Progenitor cell of endocrine pancreas (in vitro differentiated cells): Measurements from ENCODE around the gene SMARCB1. TPM values are rescaled to one million over a fixed set of nuclear protein-coding genes. Genes with fewer than 3 reads are reported as not detected.

Source experiments
- DNase-seq: peaks from one replicate; pipeline ENCODE4 v3.0.0; 2021; ENCODE audit warnings: low spot score; ENCODE audit not compliant: unreplicated experiment
- H3K27ac Mint-ChIP-seq: 2 replicates; pipeline ENCODE4 v1.8.0; 2021; ENCODE audit warnings: mild to moderate bottlenecking, moderate library complexity, mixed read lengths
- H3K27me3 Mint-ChIP-seq: 2 replicates; pipeline ENCODE4 v1.8.0; 2021; ENCODE audit warnings: mixed read lengths
- H3K36me3 Mint-ChIP-seq: 2 replicates; pipeline ENCODE4 v1.8.0; 2022; ENCODE audit warnings: mixed read lengths; ENCODE audit not compliant: insufficient read depth
- H3K4me1 Mint-ChIP-seq: 2 replicates; pipeline ENCODE4 v1.8.0; 2021; ENCODE audit warnings: low read depth, mixed read lengths
- H3K4me3 Mint-ChIP-seq: 2 replicates; pipeline ENCODE4 v1.8.0; 2021; ENCODE audit warnings: low read depth, mild to moderate bottlenecking, moderate library complexity, mixed read lengths
- H3K9me3 Mint-ChIP-seq: 2 replicates; pipeline ENCODE4 v1.8.0; 2021; ENCODE audit warnings: low read depth, mixed read lengths
- total RNA-seq: library from RNA; stranded (reverse); gene quantifications from 2 replicates; pipeline ENCODE4 v1.2.1, GENCODE V29; 2021
- TF ChIP-seq, protein P1 (sequence below): fragments of 200-600 bp; sonication (generic); IDR thresholded peaks from one replicate; pipeline ENCODE4 v1.5.0; 2021; ENCODE audit warnings: antibody characterized with exemption, mild to moderate bottlenecking; ENCODE audit not compliant: unreplicated experiment

SMARCB1 gene
- total RNA-seq, 1 donor from 2014 or later = 195 TPM

- H3K9me3 Mint-ChIP-seq = no peaks in the 10 kb centered on the region
- H3K27me3 Mint-ChIP-seq = no peaks in the 10 kb centered on the region
- no peak for DNase-seq
- H3K4me1 Mint-ChIP-seq = peaks cover 6% of the 10 kb centered on the region
- no peak overlapping the region for H3K4me3 Mint-ChIP-seq
- TF ChIP-seq, protein P1, sequence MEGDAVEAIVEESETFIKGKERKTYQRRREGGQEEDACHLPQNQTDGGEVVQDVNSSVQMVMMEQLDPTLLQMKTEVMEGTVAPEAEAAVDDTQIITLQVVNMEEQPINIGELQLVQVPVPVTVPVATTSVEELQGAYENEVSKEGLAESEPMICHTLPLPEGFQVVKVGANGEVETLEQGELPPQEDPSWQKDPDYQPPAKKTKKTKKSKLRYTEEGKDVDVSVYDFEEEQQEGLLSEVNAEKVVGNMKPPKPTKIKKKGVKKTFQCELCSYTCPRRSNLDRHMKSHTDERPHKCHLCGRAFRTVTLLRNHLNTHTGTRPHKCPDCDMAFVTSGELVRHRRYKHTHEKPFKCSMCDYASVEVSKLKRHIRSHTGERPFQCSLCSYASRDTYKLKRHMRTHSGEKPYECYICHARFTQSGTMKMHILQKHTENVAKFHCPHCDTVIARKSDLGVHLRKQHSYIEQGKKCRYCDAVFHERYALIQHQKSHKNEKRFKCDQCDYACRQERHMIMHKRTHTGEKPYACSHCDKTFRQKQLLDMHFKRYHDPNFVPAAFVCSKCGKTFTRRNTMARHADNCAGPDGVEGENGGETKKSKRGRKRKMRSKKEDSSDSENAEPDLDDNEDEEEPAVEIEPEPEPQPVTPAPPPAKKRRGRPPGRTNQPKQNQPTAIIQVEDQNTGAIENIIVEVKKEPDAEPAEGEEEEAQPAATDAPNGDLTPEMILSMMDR = no peak
- H3K27ac Mint-ChIP-seq = peak overlapping the region; percentile 49
- H3K36me3 Mint-ChIP-seq = peaks cover 44% of the 10 kb centered on the region
Measured at GRCh38 chr22:23804781-23805291, 18.1 kb downstream of the SMARCB1 start.

GRCh38 chr22:23806837-23807236 is 20.1 kb downstream of the SMARCB1 start:
- H3K27me3 Mint-ChIP-seq = no peaks in the 10 kb centered on the region
- TF ChIP-seq, protein P1 = no peak
- H3K27ac Mint-ChIP-seq = peak overlapping the region; percentile 49
- no peak overlapping the region for H3K4me3 Mint-ChIP-seq
- DNase-seq = no peak
- peaks cover 6% of the 10 kb centered on the region for H3K4me1 Mint-ChIP-seq
- H3K9me3 Mint-ChIP-seq = no peaks in the 10 kb centered on the region
- peaks cover 37% of the 10 kb centered on the region for H3K36me3 Mint-ChIP-seq

- peaks cover 37% of the 10 kb centered on the region for H3K36me3 Mint-ChIP-seq
- H3K9me3 Mint-ChIP-seq = no peaks in the 10 kb centered on the region
- no peaks in the 10 kb centered on the region for H3K27me3 Mint-ChIP-seq
- no peak overlapping the region for H3K4me3 Mint-ChIP-seq
- H3K4me1 Mint-ChIP-seq = no peaks in the 10 kb centered on the region
- no peak for DNase-seq
- H3K27ac Mint-ChIP-seq = no peak overlapping the region
- TF ChIP-seq, protein P1 = no peak
Measured at GRCh38 chr22:23812378-23812777, 25.6 kb downstream of the SMARCB1 start.

- peaks cover 46% of the 10 kb centered on the region for H3K36me3 Mint-ChIP-seq
- DNase-seq = no peak
- peak overlapping the region; percentile 45 for H3K27ac Mint-ChIP-seq
- no peak overlapping the region for H3K4me3 Mint-ChIP-seq
- no peaks in the 10 kb centered on the region for H3K27me3 Mint-ChIP-seq
- TF ChIP-seq, protein P1 = no peak
- H3K9me3 Mint-ChIP-seq = no peaks in the 10 kb centered on the region
- no peaks in the 10 kb centered on the region for H3K4me1 Mint-ChIP-seq
Measured at GRCh38 chr22:23815541-23816155, 28.9 kb downstream of the SMARCB1 start.

GRCh38 chr22:23816156-23816976 is 29.6 kb downstream of the SMARCB1 start:
- no peaks in the 10 kb centered on the region for H3K9me3 Mint-ChIP-seq

More at GRCh38 chr22:23816156-23816976, 29.6 kb downstream of the SMARCB1 start:
- TF ChIP-seq, protein P1 = no peak
- no peaks in the 10 kb centered on the region for H3K4me1 Mint-ChIP-seq
- H3K27me3 Mint-ChIP-seq = no peaks in the 10 kb centered on the region
- peaks cover 41% of the 10 kb centered on the region for H3K36me3 Mint-ChIP-seq
- H3K27ac Mint-ChIP-seq = no peak overlapping the region
- no peak overlapping the region for H3K4me3 Mint-ChIP-seq
- no peak for DNase-seq
